WTC11 (cell line): Measurements from ENCODE around the gene NUCB2. TPM values are rescaled to one million over a fixed set of nuclear protein-coding genes. Genes with fewer than 3 reads are reported as not detected.

Experiments used
- ATAC-seq: fragments of 200-7000 bp; cut with Tn5 transposase; 2 replicates; pipeline ENCODE4 v1.10.0; 2021; ENCODE audit warnings: mild to moderate bottlenecking, moderate library complexity
- CTCF ChIA-PET: fragments of 300-600 bp; sonication (Branson Sonifier 250); formaldehyde crosslinking; loops from one replicate; lab custom pipeline; 2021; ENCODE audit warnings: antibody characterized with exemption; lab: Charles Lee
- POLR2A ChIA-PET: fragments of 350-600 bp; sonication (Branson Sonifier 250); formaldehyde crosslinking; loops from one replicate; lab custom pipeline; 2021; ENCODE audit warnings: antibody characterized with exemption; lab: Charles Lee
- DNase-seq: peaks from one replicate; pipeline ENCODE4 v3.0.0; 2021; ENCODE audit warnings: low spot score
- H3K27ac Mint-ChIP-seq: 2 replicates; pipeline ENCODE4 v1.8.0; 2021; ENCODE audit warnings: mixed read lengths
- H3K27me3 Mint-ChIP-seq: 2 replicates; pipeline ENCODE4 v1.8.0; 2021; ENCODE audit warnings: low read depth, mild to moderate bottlenecking, moderate library complexity, mixed read lengths
- H3K36me3 Mint-ChIP-seq: 2 replicates; pipeline ENCODE4 v1.8.0; 2021; ENCODE audit warnings: mixed read lengths
- H3K4me1 Mint-ChIP-seq: 2 replicates; pipeline ENCODE4 v1.8.0; 2022; ENCODE audit warnings: mixed read lengths
- H3K4me3 Mint-ChIP-seq: 2 replicates; pipeline ENCODE4 v1.8.0; 2021; ENCODE audit warnings: mild to moderate bottlenecking, moderate library complexity, mixed read lengths
- H3K9me3 Mint-ChIP-seq: 2 replicates; pipeline ENCODE4 v1.8.0; 2021; ENCODE audit warnings: mixed read lengths
- ATF1 ChIP-seq: sonication (generic); formaldehyde crosslinking; IDR thresholded peaks from 2 replicates; pipeline ENCODE4 v1.8.1; 2023; ENCODE audit warnings: mild to moderate bottlenecking, moderate library complexity, missing genetic modification reagents
- FOXJ3 ChIP-seq: sonication (generic); formaldehyde crosslinking; IDR thresholded peaks from 2 replicates; pipeline ENCODE4 v1.9.0; 2021; ENCODE audit warnings: missing genetic modification reagents, mild to moderate bottlenecking, borderline replicate concordance
- GABPB1 ChIP-seq: sonication (generic); formaldehyde crosslinking; IDR thresholded peaks from 2 replicates; pipeline ENCODE4 v1.8.1; 2023; ENCODE audit warnings: mild to moderate bottlenecking, missing genetic modification reagents
- HMGA2 ChIP-seq: fragments of 250-450 bp; sonication (Bioruptor Pico); IDR thresholded peaks from 2 replicates; pipeline ENCODE4 v1.4.0; 2021; ENCODE audit warnings: mild to moderate bottlenecking, moderate library complexity
- JAZF1 ChIP-seq: fragments of 250-450 bp; sonication (Bioruptor Pico); IDR thresholded peaks from 2 replicates; pipeline ENCODE4 v1.9.0; 2021; ENCODE audit warnings: moderate library complexity, mild to moderate bottlenecking, inconsistent platforms
- PRRX2 ChIP-seq: fragments of 250-450 bp; sonication (Bioruptor Pico); IDR thresholded peaks from 2 replicates; pipeline ENCODE4 v1.8.0; 2021; ENCODE audit warnings: mild to moderate bottlenecking
- ZNF263 ChIP-seq: sonication (generic); formaldehyde crosslinking; IDR thresholded peaks from 2 replicates; pipeline ENCODE4 v1.8.1; 2022; ENCODE audit warnings: low read depth, mild to moderate bottlenecking, moderate library complexity, missing genetic modification reagents
- ZNF416 ChIP-seq: fragments of 250-450 bp; sonication (Bioruptor Pico); IDR thresholded peaks from 2 replicates; pipeline ENCODE4 v1.9.0; 2021; ENCODE audit warnings: mild to moderate bottlenecking, inconsistent platforms
- ZNF423 ChIP-seq: fragments of 250-450 bp; sonication (Bioruptor Pico); IDR thresholded peaks from 2 replicates; pipeline ENCODE4 v2.1.2; 2022; ENCODE audit warnings: mild to moderate bottlenecking, moderate library complexity
- total RNA-seq: library from RNA; stranded (reverse); gene quantifications from 3 replicates; pipeline ENCODE4 v1.2.3, GENCODE V29; 2021
- TF ChIP-seq, protein P1 (sequence below): sonication (generic); formaldehyde crosslinking; IDR thresholded peaks from 2 replicates; pipeline ENCODE4 v1.8.1; 2023; ENCODE audit warnings: mild to moderate bottlenecking, missing genetic modification reagents
- TF ChIP-seq, protein P2 (sequence below): sonication (generic); formaldehyde crosslinking; IDR thresholded peaks from 2 replicates; pipeline ENCODE4 v1.8.0; 2022; ENCODE audit warnings: mild to moderate bottlenecking, missing genetic modification reagents
- TF ChIP-seq, protein P3 (sequence below): sonication (generic); formaldehyde crosslinking; IDR thresholded peaks from 2 replicates; pipeline ENCODE4 v1.8.0; 2022; ENCODE audit warnings: mild to moderate bottlenecking, missing genetic modification reagents
- TF ChIP-seq, protein P4 (sequence below): sonication (generic); formaldehyde crosslinking; conservative IDR thresholded peaks from 2 replicates; pipeline ENCODE4 v1.8.1; 2023; ENCODE audit warnings: mild to moderate bottlenecking, low read depth, missing genetic modification reagents, moderate library complexity
- TF ChIP-seq, protein P5 (sequence below): sonication (generic); formaldehyde crosslinking; IDR thresholded peaks from 2 replicates; pipeline ENCODE4 v1.8.1; 2023; ENCODE audit warnings: mild to moderate bottlenecking, moderate library complexity, missing genetic modification reagents
- TF ChIP-seq, protein P6 (sequence below): sonication (generic); formaldehyde crosslinking; IDR thresholded peaks from 2 replicates; pipeline ENCODE4 v1.8.0; 2023; ENCODE audit warnings: mild to moderate bottlenecking, missing genetic modification reagents

Gene NUCB2
- total RNA-seq, 1 experiment from 2014 or later, result 16.1 TPM

DNA sequence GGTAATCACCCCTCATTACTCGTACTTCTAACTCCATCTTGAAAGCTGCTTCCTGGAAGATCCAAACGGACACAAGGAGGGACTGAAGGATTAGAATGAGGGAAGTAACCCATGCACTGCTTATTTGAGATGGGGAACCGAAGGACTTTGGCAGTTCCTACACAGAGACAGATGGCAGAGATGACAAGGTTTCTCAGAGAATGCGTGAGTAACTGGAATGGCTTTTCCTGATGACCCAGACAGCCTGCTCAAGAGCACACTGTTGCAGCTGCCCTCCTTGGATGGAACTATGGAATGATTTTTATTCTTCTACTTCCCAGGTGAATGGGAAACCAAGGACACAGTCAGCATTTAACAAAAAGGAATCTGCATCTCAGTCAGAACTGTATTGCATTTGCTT, 104.6 kb downstream of the NUCB2 start:
- Mint-ChIP-seq H3K36me3 (peaks cover 22% of the 10 kb centered on the region), H3K9me3 (peaks cover 29% of the 10 kb centered on the region), H3K4me3 (no peak overlapping the region), H3K4me1 (no peaks in the 10 kb centered on the region), H3K27ac (no peak overlapping the region), H3K27me3 (peaks cover 5% of the 10 kb centered on the region; the same call in 1 of the 2 replicates)
- ATAC-seq (no peak), DNase-seq (no peak)
- CTCF ChIA-PET, result interaction anchor here (1.6 to 8.0 kb wide), 2 partner anchors 146 to 166 kb away, joined by 3 to 203 read pairs; partner anchors contain the start of gene OTOG
- POLR2A ChIA-PET, result no interaction called here
- TF ChIP-seq, protein P1, sequence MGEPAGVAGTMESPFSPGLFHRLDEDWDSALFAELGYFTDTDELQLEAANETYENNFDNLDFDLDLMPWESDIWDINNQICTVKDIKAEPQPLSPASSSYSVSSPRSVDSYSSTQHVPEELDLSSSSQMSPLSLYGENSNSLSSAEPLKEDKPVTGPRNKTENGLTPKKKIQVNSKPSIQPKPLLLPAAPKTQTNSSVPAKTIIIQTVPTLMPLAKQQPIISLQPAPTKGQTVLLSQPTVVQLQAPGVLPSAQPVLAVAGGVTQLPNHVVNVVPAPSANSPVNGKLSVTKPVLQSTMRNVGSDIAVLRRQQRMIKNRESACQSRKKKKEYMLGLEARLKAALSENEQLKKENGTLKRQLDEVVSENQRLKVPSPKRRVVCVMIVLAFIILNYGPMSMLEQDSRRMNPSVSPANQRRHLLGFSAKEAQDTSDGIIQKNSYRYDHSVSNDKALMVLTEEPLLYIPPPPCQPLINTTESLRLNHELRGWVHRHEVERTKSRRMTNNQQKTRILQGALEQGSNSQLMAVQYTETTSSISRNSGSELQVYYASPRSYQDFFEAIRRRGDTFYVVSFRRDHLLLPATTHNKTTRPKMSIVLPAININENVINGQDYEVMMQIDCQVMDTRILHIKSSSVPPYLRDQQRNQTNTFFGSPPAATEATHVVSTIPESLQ (CRISPR knock-in tag), result no peak
- TF ChIP-seq ZNF416 (CRISPR knock-in tag) (no peak), JAZF1 (CRISPR knock-in tag) (no peak), ZNF423 (CRISPR knock-in tag) (no peak), ZNF263 (CRISPR knock-in tag) (no peak), ATF1 (no peak), HMGA2 (CRISPR knock-in tag) (no peak), PRRX2 (no peak), GABPB1 (CRISPR knock-in tag) (no peak), FOXJ3 (CRISPR knock-in tag) (no peak)
- TF ChIP-seq, protein P2, sequence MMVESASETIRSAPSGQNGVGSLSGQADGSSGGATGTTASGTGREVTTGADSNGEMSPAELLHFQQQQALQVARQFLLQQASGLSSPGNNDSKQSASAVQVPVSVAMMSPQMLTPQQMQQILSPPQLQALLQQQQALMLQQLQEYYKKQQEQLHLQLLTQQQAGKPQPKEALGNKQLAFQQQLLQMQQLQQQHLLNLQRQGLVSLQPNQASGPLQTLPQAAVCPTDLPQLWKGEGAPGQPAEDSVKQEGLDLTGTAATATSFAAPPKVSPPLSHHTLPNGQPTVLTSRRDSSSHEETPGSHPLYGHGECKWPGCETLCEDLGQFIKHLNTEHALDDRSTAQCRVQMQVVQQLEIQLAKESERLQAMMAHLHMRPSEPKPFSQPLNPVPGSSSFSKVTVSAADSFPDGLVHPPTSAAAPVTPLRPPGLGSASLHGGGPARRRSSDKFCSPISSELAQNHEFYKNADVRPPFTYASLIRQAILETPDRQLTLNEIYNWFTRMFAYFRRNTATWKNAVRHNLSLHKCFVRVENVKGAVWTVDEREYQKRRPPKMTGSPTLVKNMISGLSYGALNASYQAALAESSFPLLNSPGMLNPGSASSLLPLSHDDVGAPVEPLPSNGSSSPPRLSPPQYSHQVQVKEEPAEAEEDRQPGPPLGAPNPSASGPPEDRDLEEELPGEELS (CRISPR knock-in tag), result no peak
- TF ChIP-seq, protein P3, sequence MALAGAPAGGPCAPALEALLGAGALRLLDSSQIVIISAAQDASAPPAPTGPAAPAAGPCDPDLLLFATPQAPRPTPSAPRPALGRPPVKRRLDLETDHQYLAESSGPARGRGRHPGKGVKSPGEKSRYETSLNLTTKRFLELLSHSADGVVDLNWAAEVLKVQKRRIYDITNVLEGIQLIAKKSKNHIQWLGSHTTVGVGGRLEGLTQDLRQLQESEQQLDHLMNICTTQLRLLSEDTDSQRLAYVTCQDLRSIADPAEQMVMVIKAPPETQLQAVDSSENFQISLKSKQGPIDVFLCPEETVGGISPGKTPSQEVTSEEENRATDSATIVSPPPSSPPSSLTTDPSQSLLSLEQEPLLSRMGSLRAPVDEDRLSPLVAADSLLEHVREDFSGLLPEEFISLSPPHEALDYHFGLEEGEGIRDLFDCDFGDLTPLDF, result no peak
- TF ChIP-seq, protein P4, sequence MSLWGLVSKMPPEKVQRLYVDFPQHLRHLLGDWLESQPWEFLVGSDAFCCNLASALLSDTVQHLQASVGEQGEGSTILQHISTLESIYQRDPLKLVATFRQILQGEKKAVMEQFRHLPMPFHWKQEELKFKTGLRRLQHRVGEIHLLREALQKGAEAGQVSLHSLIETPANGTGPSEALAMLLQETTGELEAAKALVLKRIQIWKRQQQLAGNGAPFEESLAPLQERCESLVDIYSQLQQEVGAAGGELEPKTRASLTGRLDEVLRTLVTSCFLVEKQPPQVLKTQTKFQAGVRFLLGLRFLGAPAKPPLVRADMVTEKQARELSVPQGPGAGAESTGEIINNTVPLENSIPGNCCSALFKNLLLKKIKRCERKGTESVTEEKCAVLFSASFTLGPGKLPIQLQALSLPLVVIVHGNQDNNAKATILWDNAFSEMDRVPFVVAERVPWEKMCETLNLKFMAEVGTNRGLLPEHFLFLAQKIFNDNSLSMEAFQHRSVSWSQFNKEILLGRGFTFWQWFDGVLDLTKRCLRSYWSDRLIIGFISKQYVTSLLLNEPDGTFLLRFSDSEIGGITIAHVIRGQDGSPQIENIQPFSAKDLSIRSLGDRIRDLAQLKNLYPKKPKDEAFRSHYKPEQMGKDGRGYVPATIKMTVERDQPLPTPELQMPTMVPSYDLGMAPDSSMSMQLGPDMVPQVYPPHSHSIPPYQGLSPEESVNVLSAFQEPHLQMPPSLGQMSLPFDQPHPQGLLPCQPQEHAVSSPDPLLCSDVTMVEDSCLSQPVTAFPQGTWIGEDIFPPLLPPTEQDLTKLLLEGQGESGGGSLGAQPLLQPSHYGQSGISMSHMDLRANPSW (CRISPR knock-in tag), result no peak
- TF ChIP-seq, protein P5, sequence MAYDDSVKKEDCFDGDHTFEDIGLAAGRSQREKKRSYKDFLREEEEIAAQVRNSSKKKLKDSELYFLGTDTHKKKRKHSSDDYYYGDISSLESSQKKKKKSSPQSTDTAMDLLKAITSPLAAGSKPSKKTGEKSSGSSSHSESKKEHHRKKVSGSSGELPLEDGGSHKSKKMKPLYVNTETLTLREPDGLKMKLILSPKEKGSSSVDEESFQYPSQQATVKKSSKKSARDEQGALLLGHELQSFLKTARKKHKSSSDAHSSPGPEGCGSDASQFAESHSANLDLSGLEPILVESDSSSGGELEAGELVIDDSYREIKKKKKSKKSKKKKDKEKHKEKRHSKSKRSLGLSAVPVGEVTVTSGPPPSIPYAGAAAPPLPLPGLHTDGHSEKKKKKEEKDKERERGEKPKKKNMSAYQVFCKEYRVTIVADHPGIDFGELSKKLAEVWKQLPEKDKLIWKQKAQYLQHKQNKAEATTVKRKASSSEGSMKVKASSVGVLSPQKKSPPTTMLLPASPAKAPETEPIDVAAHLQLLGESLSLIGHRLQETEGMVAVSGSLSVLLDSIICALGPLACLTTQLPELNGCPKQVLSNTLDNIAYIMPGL (CRISPR knock-in tag), result no peak
- TF ChIP-seq, protein P6, sequence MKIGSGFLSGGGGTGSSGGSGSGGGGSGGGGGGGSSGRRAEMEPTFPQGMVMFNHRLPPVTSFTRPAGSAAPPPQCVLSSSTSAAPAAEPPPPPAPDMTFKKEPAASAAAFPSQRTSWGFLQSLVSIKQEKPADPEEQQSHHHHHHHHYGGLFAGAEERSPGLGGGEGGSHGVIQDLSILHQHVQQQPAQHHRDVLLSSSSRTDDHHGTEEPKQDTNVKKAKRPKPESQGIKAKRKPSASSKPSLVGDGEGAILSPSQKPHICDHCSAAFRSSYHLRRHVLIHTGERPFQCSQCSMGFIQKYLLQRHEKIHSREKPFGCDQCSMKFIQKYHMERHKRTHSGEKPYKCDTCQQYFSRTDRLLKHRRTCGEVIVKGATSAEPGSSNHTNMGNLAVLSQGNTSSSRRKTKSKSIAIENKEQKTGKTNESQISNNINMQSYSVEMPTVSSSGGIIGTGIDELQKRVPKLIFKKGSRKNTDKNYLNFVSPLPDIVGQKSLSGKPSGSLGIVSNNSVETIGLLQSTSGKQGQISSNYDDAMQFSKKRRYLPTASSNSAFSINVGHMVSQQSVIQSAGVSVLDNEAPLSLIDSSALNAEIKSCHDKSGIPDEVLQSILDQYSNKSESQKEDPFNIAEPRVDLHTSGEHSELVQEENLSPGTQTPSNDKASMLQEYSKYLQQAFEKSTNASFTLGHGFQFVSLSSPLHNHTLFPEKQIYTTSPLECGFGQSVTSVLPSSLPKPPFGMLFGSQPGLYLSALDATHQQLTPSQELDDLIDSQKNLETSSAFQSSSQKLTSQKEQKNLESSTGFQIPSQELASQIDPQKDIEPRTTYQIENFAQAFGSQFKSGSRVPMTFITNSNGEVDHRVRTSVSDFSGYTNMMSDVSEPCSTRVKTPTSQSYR (CRISPR knock-in tag), result no peak

Other genes with a start within 250 kb of the NUCB2 start
- 1,191 to 1,268 TPM (median 1,200 TPM) in 3 replicates for gene RPS13, start 199.1 kb upstream of the NUCB2 start, total RNA-seq
- gene PIK3C2A, start 68.8 kb upstream of the NUCB2 start, total RNA-seq, result 90.1 to 105 TPM (median 97.2 TPM) in 3 replicates
- gene NCR3LG1, start 75.1 kb downstream of the NUCB2 start, total RNA-seq, result 2.0 to 2.7 TPM (median 2.5 TPM) in 3 replicates
- 8.2 to 10.0 TPM (median 8.7 TPM) in 3 replicates for gene KCNJ11, start 111.9 kb downstream of the NUCB2 start, total RNA-seq
- gene ABCC8, start 200.1 kb downstream of the NUCB2 start, total RNA-seq, result 3.9 to 7.3 TPM (median 4.1 TPM) in 3 replicates